Heart right ventricle (tissue), 16 donors: ENCODE measurements around the gene OR56B1. TPM values are rescaled to one million over a fixed set of nuclear protein-coding genes. Genes with fewer than 3 reads are reported as not detected.

ENCODE experiments used
- ATAC-seq, 8 donors: fragments of 200-7000 bp; cut with Tn5 transposase; one replicate each; pipeline ENCODE4 v1.9.1; 2020; ENCODE audit warnings: mild to moderate bottlenecking in 8 of 8, moderate library complexity in 8 of 8, moderate number of reproducible peaks in 1 of 8
- DNase-seq, 2 donors: peaks; one replicate each; pipeline ENCODE4 v3.0.0-alpha.2; 2020
- H3K27ac ChIP-seq, 10 donors: fragments of 200-600 bp; sonication (generic) in 2 of 10; one replicate each; pipeline versions ENCODE4 v1.5.0 to v1.8.0; 2020 to 2022; ENCODE audit warnings: mild to moderate bottlenecking in 3 of 10
- H3K27me3 ChIP-seq, 7 donors: fragments of 200-600 bp; one replicate each; pipeline ENCODE4 v1.8.0; 2021 to 2022; ENCODE audit warnings: mild to moderate bottlenecking in 2 of 7
- H3K36me3 ChIP-seq, 9 donors: fragments of 200-600 bp; sonication (generic) in 1 of 9; one replicate each; pipeline versions ENCODE4 v1.5.0 to v1.8.0; 2020 to 2022; ENCODE audit warnings: mild to moderate bottlenecking in 2 of 9
- H3K4me1 ChIP-seq, 9 donors: fragments of 200-600 bp; sonication (generic) in 1 of 9; one replicate each; pipeline versions ENCODE4 v1.5.0 to v1.8.0; 2020 to 2022; ENCODE audit warnings: mild to moderate bottlenecking in 4 of 9
- H3K4me3 ChIP-seq, 10 donors: fragments of 200-600 bp; sonication (generic) in 2 of 10; one replicate each; pipeline versions ENCODE4 v1.5.0 to v1.8.0; 2020 to 2022; ENCODE audit warnings: mild to moderate bottlenecking in 7 of 10, moderate library complexity in 2 of 10
- H3K9me3 ChIP-seq, 11 donors: fragments of 200-600 bp in 10 of 11; sonication (generic) in 2 of 11; one replicate each; pipeline versions ENCODE4 v1.5.0 to v1.8.0; 2013 to 2022; ENCODE audit warnings: mild to moderate bottlenecking in 2 of 11, control low read depth in 1 of 11, moderate library complexity in 1 of 11
- WGBS, 2 donors: extraction: QIAGEN DNeasy Blood & Tissue Kit; methylation state at CpG; one replicate each; pipeline ENCODE4 v1.1.7; 2013; ENCODE audit warnings: inconsistent platforms in 1 of 2; 5-methylcytosine and 5-hydroxymethylcytosine counted together
- intact Hi-C, 10 donors: fragments of 100-400 bp; cut with DNase I; formaldehyde crosslinking; loops; one replicate each; pipeline versions ENCODE4 v1.11.1 to v1.14.2; 2022
- long read RNA-seq, 3 donors: library from polyadenylated mRNA; unstranded; transcript quantifications; one replicate each; pipeline ENCODE4 v2.0.0, GENCODE V29; 2020 to 2021
- polyA plus RNA-seq, 2 donors: library from polyadenylated mRNA; stranded (reverse); fragments of 200-250 nt; gene quantifications; one replicate each; pipeline ENCODE4 v1.2.3, GENCODE V29; 2013
- total RNA-seq, 10 donors: library from RNA; stranded (reverse); fragmentation: NEBNext Ultra II Directional in 3 of 10; extraction: Animal tissue kit (Norgen Biotek cat#: 25700) in 3 of 10; gene quantifications; one replicate each; pipeline versions ENCODE4 v1.2.1 to v1.2.4, GENCODE V29; 2021 to 2023
- TF ChIP-seq, protein P1 (sequence below), 9 donors: fragments of 200-600 bp; sonication (generic) in 2 of 9; IDR thresholded peaks; one replicate each; pipeline versions ENCODE4 v1.5.0 to v1.8.0; 2021 to 2022; ENCODE audit warnings: antibody characterized with exemption in 9 of 9, mild to moderate bottlenecking in 5 of 9, moderate library complexity in 1 of 9
- donor health status: Arrhythmogenic right ventricular cardiomyopathy.
- donor health status: ischemic (EF 13 %, LVEDD 7.1; RV severe dilation, severe dysfunction).
- donor health status: healthy with polysubstance abuse.
- donor health status: DM: no; HTN: yes; CAD: no.
- donor health status: DM: no; HTN: no; CAD: no.
- donor health status: ischemic (EF 25% LVEDD 6.9; RV normal size, moderate dysfunction).
- donor health status: ischemic (EF 25% LVEDD 5.7; RV mildly dilated, moderate dysfunction).
- donor health status: healthy.
- donor health status: DM: yes; HTN: yes; CAD: no.
- donor health status: Ischemic cardiomyopathy.
- donor health status: ischemic (EF 35%, LVEDD 5.7; RV mildly dilated, moderate dysfunction).
- donor health status: nonischemic (EF 11% LVEDD 7.7; RV severe dilation, severe dysfunction).
- donor health status: DM: yes; HTN: yes; CAD: no.
- donor health status: PGD.
- donor health status: ischemic (EF 29% LVEDD 5.4; RV normal size, mild dysfunction).
- donor health status: nonischemic (EF 23%, LVEDD 6.1; RV moderate dilation, normal function).

Gene OR56B1, protein sequence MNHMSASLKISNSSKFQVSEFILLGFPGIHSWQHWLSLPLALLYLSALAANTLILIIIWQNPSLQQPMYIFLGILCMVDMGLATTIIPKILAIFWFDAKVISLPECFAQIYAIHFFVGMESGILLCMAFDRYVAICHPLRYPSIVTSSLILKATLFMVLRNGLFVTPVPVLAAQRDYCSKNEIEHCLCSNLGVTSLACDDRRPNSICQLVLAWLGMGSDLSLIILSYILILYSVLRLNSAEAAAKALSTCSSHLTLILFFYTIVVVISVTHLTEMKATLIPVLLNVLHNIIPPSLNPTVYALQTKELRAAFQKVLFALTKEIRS
- total RNA-seq (not detected), polyA plus RNA-seq (not detected)
- long read RNA-seq, donor 1: 0 reads
- long read RNA-seq, donor 2: 0 reads
- long read RNA-seq, donor 3: 0 reads

DNA sequence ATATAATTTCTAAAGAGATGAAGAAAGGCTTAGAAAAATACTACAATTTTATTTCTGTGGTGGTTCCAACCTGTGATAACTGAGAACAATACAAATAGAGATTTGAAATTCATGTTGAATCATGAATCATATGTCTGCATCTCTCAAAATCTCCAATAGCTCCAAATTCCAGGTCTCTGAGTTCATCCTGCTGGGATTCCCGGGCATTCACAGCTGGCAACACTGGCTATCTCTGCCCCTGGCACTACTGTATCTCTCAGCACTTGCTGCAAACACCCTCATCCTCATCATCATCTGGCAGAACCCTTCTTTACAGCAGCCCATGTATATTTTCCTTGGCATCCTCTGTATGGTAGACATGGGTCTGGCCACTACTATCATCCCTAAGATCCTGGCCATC, at the start of gene OR56B1:
TSS of gene OR56B1 (plus strand) at position 53 of the 400 bp plus-strand sequence. CDS start at position 122, 69 bp downstream.
- peaks cover 0 to 9% (median 0%) of the 10 kb centered on the region in 11 donors for H3K9me3 ChIP-seq
- H3K4me1 ChIP-seq: no peaks in the 10 kb centered on the region
- WGBS, 2 donors: 81 to 87% methylated on average over 1 of the region's 1 CpG
- no peak for ATAC-seq
- intact Hi-C loops: no loop called here
- no peaks in the 10 kb centered on the region for H3K36me3 ChIP-seq
- H3K4me3 ChIP-seq: no peak within 1 kb of the TSS
- TF ChIP-seq, protein P1, sequence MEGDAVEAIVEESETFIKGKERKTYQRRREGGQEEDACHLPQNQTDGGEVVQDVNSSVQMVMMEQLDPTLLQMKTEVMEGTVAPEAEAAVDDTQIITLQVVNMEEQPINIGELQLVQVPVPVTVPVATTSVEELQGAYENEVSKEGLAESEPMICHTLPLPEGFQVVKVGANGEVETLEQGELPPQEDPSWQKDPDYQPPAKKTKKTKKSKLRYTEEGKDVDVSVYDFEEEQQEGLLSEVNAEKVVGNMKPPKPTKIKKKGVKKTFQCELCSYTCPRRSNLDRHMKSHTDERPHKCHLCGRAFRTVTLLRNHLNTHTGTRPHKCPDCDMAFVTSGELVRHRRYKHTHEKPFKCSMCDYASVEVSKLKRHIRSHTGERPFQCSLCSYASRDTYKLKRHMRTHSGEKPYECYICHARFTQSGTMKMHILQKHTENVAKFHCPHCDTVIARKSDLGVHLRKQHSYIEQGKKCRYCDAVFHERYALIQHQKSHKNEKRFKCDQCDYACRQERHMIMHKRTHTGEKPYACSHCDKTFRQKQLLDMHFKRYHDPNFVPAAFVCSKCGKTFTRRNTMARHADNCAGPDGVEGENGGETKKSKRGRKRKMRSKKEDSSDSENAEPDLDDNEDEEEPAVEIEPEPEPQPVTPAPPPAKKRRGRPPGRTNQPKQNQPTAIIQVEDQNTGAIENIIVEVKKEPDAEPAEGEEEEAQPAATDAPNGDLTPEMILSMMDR (IDR thresholded peaks at IDR 0.05): no peak
- no peak within 1 kb of the TSS for H3K27ac ChIP-seq
- no peaks in the 10 kb centered on the region for H3K27me3 ChIP-seq
- no peak for DNase-seq

DNA sequence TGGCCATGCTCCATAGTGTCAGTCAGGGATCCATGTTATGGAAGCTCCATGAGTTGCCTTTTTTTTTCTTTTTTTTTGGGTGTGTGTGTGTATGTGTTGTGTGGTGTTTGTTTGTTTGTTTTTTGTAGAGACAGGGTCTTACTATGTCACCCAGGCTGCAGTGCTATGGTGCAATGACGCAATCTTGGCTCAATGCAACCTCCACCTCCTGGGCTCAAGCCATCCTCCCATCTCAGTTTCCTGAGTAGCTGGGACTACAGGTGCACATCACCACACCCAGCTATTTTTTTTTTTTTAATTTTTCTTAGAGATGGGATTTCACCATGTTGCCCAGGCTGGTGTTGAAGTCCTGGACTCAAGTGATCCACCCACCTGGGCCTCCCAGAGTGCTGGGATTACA, 47.8 kb upstream of the OR56B1 start:
- Histone ChIP-seq H3K4me3 (no peak overlapping the region), H3K27me3 (no peaks in the 10 kb centered on the region), H3K9me3 (no peaks in the 10 kb centered on the region), H3K36me3 (peaks cover 0 to 4% (median 0%) of the 10 kb centered on the region in 9 donors), H3K4me1 (peaks cover 3 to 58% (median 24%) of the 10 kb centered on the region in 9 donors), H3K27ac (peak overlapping the region in 8 of 10 donors; percentile 77 to 95 (median 90))
- intact Hi-C loops: loop anchor here in 3 of 10 donors (10.0 kb wide), 2 partner anchors 64 to 116 kb away; partner anchors contain the start of genes OR52N2 (in 2 of the 3) and TRIM34 (in 1 of the 3)
- WGBS, 2 donors: 100% methylated on average over 1 of the region's 1 CpG
- TF ChIP-seq, protein P1 (IDR thresholded peaks at IDR 0.05): no peak
- ATAC-seq (no peak), DNase-seq (no peak)

DNA sequence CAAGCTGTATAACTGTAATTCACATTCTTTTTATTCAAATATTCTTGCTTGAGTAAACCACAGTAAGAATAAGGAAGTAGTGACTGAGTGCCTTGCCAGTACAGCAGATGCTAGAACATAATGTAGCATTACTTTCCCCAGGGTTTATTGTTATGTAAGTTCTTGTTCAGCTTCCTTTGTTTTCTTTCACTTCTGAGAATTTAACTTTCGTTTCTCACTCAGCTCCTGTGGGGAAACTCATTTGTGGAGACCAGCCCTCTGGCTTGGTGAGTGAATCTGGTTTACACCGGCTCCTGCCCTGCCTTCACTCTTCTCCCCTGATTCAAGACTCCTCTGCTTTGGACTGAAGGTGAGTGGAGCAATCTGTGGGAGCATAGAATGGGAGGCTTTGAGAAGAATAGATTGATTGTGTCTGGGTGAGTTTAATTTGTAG, 46.7 kb upstream of the OR56B1 start, which contains the start of gene TRIM22:
TSS of gene TRIM22 (plus strand) at position 240 of the 433 bp plus-strand sequence. CDS start 6,443 bp downstream, outside the sequence.
- 27 to 41% methylated on average over 2 of the region's 2 CpGs for WGBS, 2 donors
- ATAC-seq (peak; percentile 47 to 78 (median 65)), DNase-seq (peak in 1 of 2 donors; percentile 61)
- intact Hi-C loops: loop anchor here in 3 of 10 donors (10.0 kb wide), 2 partner anchors 65 to 115 kb away; partner anchors contain the start of genes OR52N2 (in 2 of the 3) and TRIM34 (in 1 of the 3)
- H3K27ac ChIP-seq: peak within 1 kb of the TSS; percentile 77 to 95 (median 88)
- TF ChIP-seq, protein P1 (IDR thresholded peaks at IDR 0.05): no peak
- H3K9me3 ChIP-seq: no peaks in the 10 kb centered on the region
- H3K27me3 ChIP-seq: no peaks in the 10 kb centered on the region
- H3K4me3 ChIP-seq: peak within 1 kb of the TSS; percentile 16 to 69 (median 58)
- H3K4me1 ChIP-seq: peaks cover 0 to 57% (median 29%) of the 10 kb centered on the region in 9 donors
- H3K36me3 ChIP-seq: peaks cover 0 to 14% (median 0%) of the 10 kb centered on the region in 9 donors

DNA sequence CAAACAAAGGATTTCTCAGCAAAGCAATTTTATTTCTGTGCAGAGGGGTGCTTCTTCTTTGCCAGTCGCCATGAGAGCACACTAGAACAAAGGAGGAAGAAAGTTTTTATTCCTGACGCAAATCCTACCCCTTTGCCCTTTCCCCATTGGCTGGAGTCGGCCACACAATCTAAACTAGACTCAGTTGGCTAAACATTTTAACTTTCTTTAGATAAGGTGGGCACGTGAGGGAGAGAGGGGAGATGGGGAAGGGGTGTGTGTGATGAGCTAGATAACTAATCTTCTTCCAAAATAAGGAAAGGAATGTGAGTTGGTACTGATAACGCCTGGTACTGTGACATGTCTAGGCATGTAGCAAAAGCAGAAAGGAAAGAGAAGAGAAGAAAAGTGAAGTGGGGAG, 46.0 kb upstream of the OR56B1 start:
- Histone ChIP-seq H3K9me3 (no peaks in the 10 kb centered on the region), H3K27ac (peak overlapping the region; percentile 77 to 95 (median 88)), H3K4me1 (peaks cover 0 to 52% (median 27%) of the 10 kb centered on the region in 9 donors), H3K4me3 (peak overlapping the region; percentile 16 to 69 (median 58)), H3K36me3 (peaks cover 0 to 17% (median 0%) of the 10 kb centered on the region in 9 donors), H3K27me3 (no peaks in the 10 kb centered on the region)
- ATAC-seq (peak in 7 of 8 donors; percentile 46 to 84 (median 73)), DNase-seq (no peak)
- intact Hi-C loops: no loop called here
- TF ChIP-seq, protein P1 (IDR thresholded peaks at IDR 0.05): no peak
- WGBS, 2 donors: 25 to 34% methylated on average over 5 of the region's 5 CpGs
